ENCODE data around the gene MAT2A. TPM values are rescaled to one million over a fixed set of nuclear protein-coding genes. Genes with fewer than 3 reads are reported as not detected.
A peak's percentile ranks its signal among the peaks of the same experiment; 100 is the strongest.

The MAT2A gene
- polyA plus RNA-seq, 1 experiment, result 409 TPM

GRCh38 chr2:85536479-85536878 lies 2.5 kb upstream of the MAT2A start:
- DNase-seq (ENCODE audit: low read depth, low spot score), result no peak
- H3K27ac ChIP-seq (ENCODE audit: low read depth, low read length), result no peak overlapping the region
- H3K27me3 ChIP-seq (ENCODE audit: control insufficient read depth, insufficient read depth, low read length), result no peaks in the 10 kb centered on the region
- H3K9me3 ChIP-seq (ENCODE audit: control insufficient read depth, insufficient read depth, low read length), result no peaks in the 10 kb centered on the region; the same call in 1 of the 2 replicates
- H3K4me3 ChIP-seq (ENCODE audit: low read depth, low read length), result no peak overlapping the region
- CTCF ChIA-PET, result interaction anchor here (1.1 to 7.2 kb wide), 4 partner anchors 14 to 117 kb away, joined by 4 to 53 read pairs (median 10); partner anchors contain the start of gene SH2D6
- POLR2A ChIA-PET, result interaction anchor here (0.8 to 1.6 kb wide), 4 partner anchors 15 to 38 kb away, joined by 3 to 5 read pairs (median 4); no protein-coding TSS in a partner anchor
- TF ChIP-seq CTCF (IDR thresholded peaks at IDR 0.05; ENCODE audit: low read depth, low read length), result no peak

GRCh38 chr2:85537600-85538506 lies 1.1 kb upstream of the MAT2A start:
- no peaks in the 10 kb centered on the region for H3K27me3 ChIP-seq (ENCODE audit: control insufficient read depth, insufficient read depth, low read length)
- H3K4me3 ChIP-seq (ENCODE audit: low read depth, low read length), result peak overlapping the region; percentile 100
- POLR2A ChIA-PET, result interaction anchor here (0.7 to 5.0 kb wide), 33 partner anchors 12 to 471 kb away, joined by 3 to 172 read pairs (median 7); partner anchors contain the start of genes C2orf68, ELMOD3, RETSAT and RNF181
- no peak for TF ChIP-seq CTCF (IDR thresholded peaks at IDR 0.05; ENCODE audit: low read depth, low read length)
- no peaks in the 10 kb centered on the region; the same call in 1 of the 2 replicates for H3K9me3 ChIP-seq (ENCODE audit: control insufficient read depth, insufficient read depth, low read length)
- peak overlapping the region; percentile 99 for H3K27ac ChIP-seq (ENCODE audit: low read depth, low read length)
- CTCF ChIA-PET, result interaction anchor here (1.1 to 7.2 kb wide), 6 partner anchors 9 to 119 kb away, joined by 3 to 53 read pairs (median 10); partner anchors contain the start of gene SH2D6
- DNase-seq (ENCODE audit: low read depth, low spot score), result no peak

- CTCF ChIA-PET, result interaction anchor here (0.6 to 7.2 kb wide), 18 partner anchors 10 to 1042 kb away, joined by 3 to 53 read pairs (median 4); no protein-coding TSS in a partner anchor
- H3K9me3 ChIP-seq (ENCODE audit: control insufficient read depth, insufficient read depth, low read length), result no peaks in the 10 kb centered on the region; the same call in 1 of the 2 replicates
- POLR2A ChIA-PET, result interaction anchor here (0.6 to 5.0 kb wide), 56 partner anchors 10 to 472 kb away, joined by 3 to 172 read pairs (median 6); partner anchors contain the start of genes C2orf68, ELMOD3, GGCX and RETSAT
Observed at GRCh38 chr2:85539361-85540132, 579 bp downstream of the MAT2A start.

GRCh38 chr2:85540133-85540648 lies 1.2 kb downstream of the MAT2A start:
- POLR2A ChIA-PET, result interaction anchor here (0.6 to 5.0 kb wide), 21 partner anchors 9 to 473 kb away, joined by 3 to 172 read pairs (median 6); partner anchors contain the start of genes ELMOD3, RETSAT, RNF181 and SH2D6

More at GRCh38 chr2:85539361-85540132, 579 bp downstream of the MAT2A start:
- Histone ChIP-seq H3K27me3 (ENCODE audit: control insufficient read depth, insufficient read depth, low read length) (no peaks in the 10 kb centered on the region), H3K4me3 (ENCODE audit: low read depth, low read length) (peak overlapping the region; percentile 100), H3K27ac (ENCODE audit: low read depth, low read length) (peak overlapping the region; percentile 83)
- DNase-seq (ENCODE audit: low read depth, low spot score), result no peak
- TF ChIP-seq CTCF (IDR thresholded peaks at IDR 0.05; ENCODE audit: low read depth, low read length), result no peak

More at GRCh38 chr2:85540133-85540648, 1.2 kb downstream of the MAT2A start:
- no peak for TF ChIP-seq CTCF (IDR thresholded peaks at IDR 0.05; ENCODE audit: low read depth, low read length)
- CTCF ChIA-PET, result interaction anchor here (0.7 to 7.2 kb wide), 3 partner anchors 11 to 121 kb away, joined by 3 to 53 read pairs (median 7); no protein-coding TSS in a partner anchor
- H3K27ac ChIP-seq (ENCODE audit: low read depth, low read length), result peak overlapping the region; percentile 50
- peak overlapping the region; percentile 100 for H3K4me3 ChIP-seq (ENCODE audit: low read depth, low read length)
- no peaks in the 10 kb centered on the region; the same call in 1 of the 2 replicates for H3K9me3 ChIP-seq (ENCODE audit: control insufficient read depth, insufficient read depth, low read length)
- no peaks in the 10 kb centered on the region for H3K27me3 ChIP-seq (ENCODE audit: control insufficient read depth, insufficient read depth, low read length)
- no peak for DNase-seq (ENCODE audit: low read depth, low spot score)

Measured in AG04450 (cell line).